HCT116 (cell line): Measurements from ENCODE around the gene VARS1. TPM values are rescaled to one million over a fixed set of nuclear protein-coding genes. Genes with fewer than 3 reads are reported as not detected.

Experiments used
- ATAC-seq: fragments of 200-7000 bp; cut with Tn5 transposase; 2 replicates; pipeline ENCODE4 v1.9.1; 2020; ENCODE audit warnings: mild to moderate bottlenecking, moderate library complexity
- BruUV-seq: library from RNA; stranded (reverse); fragments of 400-500 nt; replicated peaks from 2 replicates; lab custom pipeline; 2021; lab: Mats Ljungman, UMichigan
- CTCF ChIA-PET: fragments of 300-600 bp; sonication (Branson Sonifier 250); formaldehyde crosslinking; loops from one replicate; lab custom pipeline; 2021; ENCODE audit warnings: antibody characterized with exemption; lab: Charles Lee
- POLR2A ChIA-PET: fragments of 300-600, 350-600 bp; sonication (Branson Sonifier 250); formaldehyde crosslinking; loops from one replicate; lab custom pipeline; 2021; ENCODE audit warnings: antibody characterized with exemption; lab: Charles Lee
- RAD21 ChIA-PET, 2 experiments: fragments of 300-600 bp; sonication (Branson Sonifier 250); formaldehyde crosslinking; loops; one replicate each; lab custom pipeline; 2023; ENCODE audit warnings: low total read pairs in 2 of 2; ENCODE audit not compliant: uncharacterized antibody in 2 of 2, unreplicated experiment in 2 of 2, low non-redundant PET in 1 of 2; lab: Charles Lee
- DNase-seq: peaks from one replicate; pipeline ENCODE4 v3.0.0-alpha.2; 2010; ENCODE audit warnings: low read depth, low spot score
- H2AFZ ChIP-seq: fragments of 200-600 bp; shearing (Covaris generic), sonication (generic); 2 replicates; pipeline ENCODE4 v1.6.1; 2017; ENCODE audit warnings: low read depth, mixed run types, mixed read lengths, antibody characterized with exemption, low read length; ENCODE audit not compliant: poor library complexity, severe bottlenecking
- H3K27ac ChIP-seq: 2 replicates; pipeline ENCODE4 v1.5.1; 2012; ENCODE audit warnings: low read depth, low read length
- H3K27me3 ChIP-seq: fragments of 200-600 bp; sonication (generic); 2 replicates; pipeline ENCODE4 v1.6.1; 2016; ENCODE audit warnings: mixed run types, low read length, mixed read lengths; ENCODE audit not compliant: insufficient read depth
- H3K36me3 ChIP-seq, 2 experiments: fragments of 200-500 bp in 1 of 2; fragments of 200-600 bp in 1 of 2; sonication (Bioruptor generic) in 1 of 2; sonication (generic) in 1 of 2; 2 replicates each; pipeline versions ENCODE4 v1.5.1 to v1.6.1; 2014 to 2016; ENCODE audit warnings: low read length in 2 of 2, inconsistent platforms in 1 of 2, mixed read lengths in 1 of 2, mixed run types in 1 of 2; ENCODE audit not compliant: insufficient read depth in 2 of 2, control insufficient read depth in 1 of 2
- H3K4me1 ChIP-seq, 2 experiments: fragments of 200-600 bp in 1 of 2; sonication (generic) in 1 of 2; 2 replicates each; pipeline versions ENCODE4 v1.5.1 to v1.6.1; 2012 to 2017; ENCODE audit warnings: low read length in 2 of 2, inconsistent platforms in 1 of 2, mild to moderate bottlenecking in 1 of 2, mixed read lengths in 1 of 2, mixed run types in 1 of 2, moderate library complexity in 1 of 2; ENCODE audit not compliant: insufficient read depth in 2 of 2, control insufficient read depth in 1 of 2
- H3K4me2 ChIP-seq: fragments of 200-600 bp; sonication (generic); 2 replicates; pipeline ENCODE4 v1.6.1; 2017; ENCODE audit warnings: mixed run types, low read length, mixed read lengths
- H3K4me3 ChIP-seq, 2 experiments: fragments of 200-600 bp in 1 of 2; sonication (generic) in 1 of 2; replicated peaks in 1 of 2; 2 replicates each; pipeline ENCODE4 v1.5.1; 2011 to 2016; ENCODE audit warnings: low read length in 2 of 2, control low read depth in 1 of 2, low read depth in 1 of 2, mild to moderate bottlenecking in 1 of 2, mixed read lengths in 1 of 2, mixed run types in 1 of 2
- H3K79me2 ChIP-seq: fragments of 200-600 bp; sonication (generic); 2 replicates; pipeline ENCODE4 v1.6.1; 2017; ENCODE audit warnings: mild to moderate bottlenecking, mixed run types, low read length, moderate library complexity, mixed read lengths; ENCODE audit not compliant: insufficient read depth
- H3K9ac ChIP-seq: fragments of 200-600 bp; sonication (generic); 2 replicates; pipeline ENCODE4 v1.6.1; 2016; ENCODE audit warnings: low read length, mixed read lengths
- H3K9me2 ChIP-seq: fragments of 200-600 bp; sonication (generic), shearing (Covaris generic); 2 replicates; pipeline ENCODE4 v1.6.1; 2017; ENCODE audit warnings: mixed run types, mild to moderate bottlenecking, moderate library complexity; ENCODE audit not compliant: insufficient read depth
- H3K9me3 ChIP-seq, 2 experiments: fragments of 200-500 bp in 1 of 2; fragments of 200-600 bp in 1 of 2; sonication (Bioruptor generic) in 1 of 2; sonication (generic) in 1 of 2; 2 replicates each; pipeline ENCODE4 v1.6.1; 2014 to 2017; ENCODE audit warnings: low read length in 2 of 2, mixed read lengths in 2 of 2, inconsistent platforms in 1 of 2, low read depth in 1 of 2, mild to moderate bottlenecking in 1 of 2, mixed run types in 1 of 2, moderate library complexity in 1 of 2; ENCODE audit not compliant: control insufficient read depth in 1 of 2, insufficient read depth in 1 of 2
- H4K20me1 ChIP-seq: fragments of 200-600 bp; sonication (generic), shearing (Covaris generic); 2 replicates; pipeline ENCODE4 v1.6.1; 2017; ENCODE audit warnings: mixed run types, mild to moderate bottlenecking, moderate library complexity; ENCODE audit not compliant: insufficient read depth
- EGR1 ChIP-seq: IDR thresholded peaks from 2 replicates; pipeline ENCODE4 v1.6.1; 2012; ENCODE audit warnings: low read depth
- ELF1 ChIP-seq: IDR thresholded peaks from 2 replicates; pipeline ENCODE4 v1.6.1; 2012; ENCODE audit warnings: low read depth, borderline replicate concordance
- FOSL1 ChIP-seq: IDR thresholded peaks from 2 replicates; pipeline ENCODE4 v1.6.1; 2012; ENCODE audit warnings: low read depth
- JUND ChIP-seq: IDR thresholded peaks from 2 replicates; pipeline ENCODE4 v1.6.1; 2012
- REST ChIP-seq: IDR thresholded peaks from 2 replicates; pipeline ENCODE4 v1.6.1; 2012; ENCODE audit warnings: low read depth
- SIN3A ChIP-seq: IDR thresholded peaks from 2 replicates; pipeline ENCODE4 v1.6.1; 2012; ENCODE audit warnings: low read depth
- SP1 ChIP-seq: IDR thresholded peaks from 2 replicates; pipeline ENCODE4 v1.6.1; 2012; ENCODE audit warnings: low read depth
- SRF ChIP-seq: IDR thresholded peaks from 2 replicates; pipeline ENCODE4 v1.6.1; 2012; ENCODE audit warnings: low read depth
- TCF7L2 ChIP-seq: IDR thresholded peaks from 2 replicates; pipeline ENCODE4 v1.7.0; 2011; ENCODE audit warnings: borderline replicate concordance, inconsistent platforms; ENCODE audit not compliant: insufficient read depth, insufficient read length; ENCODE audit errors: extremely low read depth
- ZFX ChIP-seq: fragments of 450-650 bp; IDR thresholded peaks from 2 replicates; pipeline ENCODE4 v1.6.1; 2017
- intact Hi-C: fragments of 100-400 bp; cut with micrococcal nuclease; formaldehyde crosslinking; loops from 2 replicates; pipeline ENCODE4 v1.10.0; 2022
- total RNA-seq: library from RNA; stranded (reverse); gene quantifications from one replicate; pipeline ENCODE4 v1.2.1, GENCODE V29; 2021; ENCODE audit not compliant: unreplicated experiment
- TF ChIP-seq, protein P1 (sequence below), 3 experiments: fragments of 200-600 bp in 1 of 3; sonication (generic) in 1 of 3; IDR thresholded peaks in 2 of 3; conservative IDR thresholded peaks in 1 of 3; 2 replicates each; pipeline ENCODE4 v1.5.1; 2012 to 2017; ENCODE audit warnings: low read depth in 2 of 3, low read length in 2 of 3, antibody characterized with exemption in 1 of 3, borderline replicate concordance in 1 of 3, control low read depth in 1 of 3, mild to moderate bottlenecking in 1 of 3, mixed read lengths in 1 of 3, mixed run types in 1 of 3, moderate library complexity in 1 of 3; ENCODE audit not compliant: insufficient read depth in 1 of 3
- TF ChIP-seq, protein P2 (sequence below): IDR thresholded peaks from 2 replicates; pipeline ENCODE4 v1.6.1; 2012

VARS1 gene
- total RNA-seq, 1 experiment from 2014 or later, result 254 TPM

GRCh38 chr6:31760790-31761189, 34.8 kb downstream of the VARS1 start:
- Histone ChIP-seq H2AFZ (no peak overlapping the region), H4K20me1 (no peaks in the 10 kb centered on the region), H3K9me3 (no peaks in the 10 kb centered on the region), H3K36me3 (peaks cover 3 to 34% of the 10 kb centered on the region in 2 experiments; a peak in 2 of 4 replicates), H3K4me2 (no peak overlapping the region)
- ATAC-seq, result no peak
- CTCF ChIA-PET, result interaction anchor here (1.4 kb wide), 1 partner anchor 9 kb away, joined by 6 read pairs; no protein-coding TSS in a partner anchor
- TF ChIP-seq, protein P1, sequence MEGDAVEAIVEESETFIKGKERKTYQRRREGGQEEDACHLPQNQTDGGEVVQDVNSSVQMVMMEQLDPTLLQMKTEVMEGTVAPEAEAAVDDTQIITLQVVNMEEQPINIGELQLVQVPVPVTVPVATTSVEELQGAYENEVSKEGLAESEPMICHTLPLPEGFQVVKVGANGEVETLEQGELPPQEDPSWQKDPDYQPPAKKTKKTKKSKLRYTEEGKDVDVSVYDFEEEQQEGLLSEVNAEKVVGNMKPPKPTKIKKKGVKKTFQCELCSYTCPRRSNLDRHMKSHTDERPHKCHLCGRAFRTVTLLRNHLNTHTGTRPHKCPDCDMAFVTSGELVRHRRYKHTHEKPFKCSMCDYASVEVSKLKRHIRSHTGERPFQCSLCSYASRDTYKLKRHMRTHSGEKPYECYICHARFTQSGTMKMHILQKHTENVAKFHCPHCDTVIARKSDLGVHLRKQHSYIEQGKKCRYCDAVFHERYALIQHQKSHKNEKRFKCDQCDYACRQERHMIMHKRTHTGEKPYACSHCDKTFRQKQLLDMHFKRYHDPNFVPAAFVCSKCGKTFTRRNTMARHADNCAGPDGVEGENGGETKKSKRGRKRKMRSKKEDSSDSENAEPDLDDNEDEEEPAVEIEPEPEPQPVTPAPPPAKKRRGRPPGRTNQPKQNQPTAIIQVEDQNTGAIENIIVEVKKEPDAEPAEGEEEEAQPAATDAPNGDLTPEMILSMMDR (IDR thresholded peaks at IDR 0.05 in 2 of 3, conservative IDR thresholded peaks at IDR 0.05 in 1 of 3; ENCODE audit: borderline replicate concordance in 1 of 3, insufficient read depth in 1 of 3, low read depth in 2 of 3, low read length in 2 of 3), result 0 out of 6 replicates have a peak, but pooled peaks of 1 of the 3 experiments have one; percentile 4
- no peak for TF ChIP-seq SP1
- TF ChIP-seq, all 23 proteins: peak for 1
- H3K27me3 ChIP-seq, result no peaks in the 10 kb centered on the region
- RAD21 ChIA-PET, result no interaction called here
- DNase-seq, result no peak
- H3K4me1 ChIP-seq, result peaks cover 7 to 18% of the 10 kb centered on the region in 2 experiments; a peak in 3 of 4 replicates
- no peaks in the 10 kb centered on the region for H3K79me2 ChIP-seq
- no peak overlapping the region for H3K27ac ChIP-seq
- intact Hi-C loops, result no loop called here
- BruUV-seq, result no TSS peak
- H3K9me2 ChIP-seq, result no peaks in the 10 kb centered on the region
- H3K4me3 ChIP-seq, result no peak overlapping the region
- POLR2A ChIA-PET, result no interaction called here
- no peak overlapping the region for H3K9ac ChIP-seq

DNA sequence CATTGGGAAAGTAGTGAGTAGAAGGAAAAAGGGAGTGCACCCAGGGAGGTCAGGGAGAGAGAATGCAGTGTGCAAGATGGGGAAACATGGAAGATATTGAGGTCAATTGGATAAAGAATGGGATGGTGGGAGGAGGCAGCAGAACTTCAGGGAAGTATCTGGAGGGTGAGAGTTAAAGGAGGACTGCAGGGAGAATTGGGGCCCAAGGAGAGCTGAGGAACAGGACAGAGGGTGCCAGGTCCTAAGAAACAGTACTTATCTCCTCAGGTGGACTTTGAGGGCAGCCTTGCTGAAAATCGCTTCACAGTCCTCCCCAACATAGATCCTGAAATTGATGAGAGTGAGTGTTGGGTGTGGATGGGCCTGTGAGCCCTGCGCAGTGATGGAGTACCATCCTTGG, 37.3 kb downstream of the VARS1 start:
- Histone ChIP-seq H3K9me3 (no peaks in the 10 kb centered on the region), H3K4me1 (peaks cover 4 to 8% of the 10 kb centered on the region in 2 experiments; a peak in 3 of 4 replicates), H3K4me3 (no peak overlapping the region), H3K79me2 (no peaks in the 10 kb centered on the region), H3K27ac (no peak overlapping the region), H3K9ac (no peak overlapping the region), H3K36me3 (peaks cover 3 to 34% of the 10 kb centered on the region in 2 experiments; a peak in 2 of 4 replicates), H3K27me3 (no peaks in the 10 kb centered on the region), H3K9me2 (no peaks in the 10 kb centered on the region), H4K20me1 (no peaks in the 10 kb centered on the region), H3K4me2 (no peak overlapping the region), H2AFZ (no peak overlapping the region)
- RAD21 ChIA-PET, result no interaction called here
- POLR2A ChIA-PET, result no interaction called here
- DNase-seq, result no peak
- no peak for ATAC-seq
- no TSS peak for BruUV-seq
- intact Hi-C loops, result no loop called here
- CTCF ChIA-PET, result interaction anchor here (2.1 kb wide), 1 partner anchor 11 kb away, joined by 10 read pairs; no protein-coding TSS in a partner anchor
- no peak for TF ChIP-seq REST
- no peak for TF ChIP-seq EGR1
- no peak for TF ChIP-seq SIN3A
- no peak for TF ChIP-seq ZFX
- no peak for TF ChIP-seq JUND
- TF ChIP-seq ELF1, result no peak
- TF ChIP-seq, protein P1 (IDR thresholded peaks at IDR 0.05 in 2 of 3, conservative IDR thresholded peaks at IDR 0.05 in 1 of 3; ENCODE audit: borderline replicate concordance in 1 of 3, insufficient read depth in 1 of 3, low read depth in 2 of 3, low read length in 2 of 3), result no peak
- no peak for TF ChIP-seq TCF7L2
- no peak for TF ChIP-seq SRF
- TF ChIP-seq, protein P2, sequence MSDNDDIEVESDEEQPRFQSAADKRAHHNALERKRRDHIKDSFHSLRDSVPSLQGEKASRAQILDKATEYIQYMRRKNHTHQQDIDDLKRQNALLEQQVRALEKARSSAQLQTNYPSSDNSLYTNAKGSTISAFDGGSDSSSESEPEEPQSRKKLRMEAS, result no peak
- no peak for TF ChIP-seq FOSL1
